ENCODE measurements around the gene ROBO1.
"Not testable (repeated sequence)": the region's sequence is repeated elsewhere in the genome, so short reads cannot be mapped to it uniquely, and the experiment has no call there.

Gene ROBO1

DNA sequence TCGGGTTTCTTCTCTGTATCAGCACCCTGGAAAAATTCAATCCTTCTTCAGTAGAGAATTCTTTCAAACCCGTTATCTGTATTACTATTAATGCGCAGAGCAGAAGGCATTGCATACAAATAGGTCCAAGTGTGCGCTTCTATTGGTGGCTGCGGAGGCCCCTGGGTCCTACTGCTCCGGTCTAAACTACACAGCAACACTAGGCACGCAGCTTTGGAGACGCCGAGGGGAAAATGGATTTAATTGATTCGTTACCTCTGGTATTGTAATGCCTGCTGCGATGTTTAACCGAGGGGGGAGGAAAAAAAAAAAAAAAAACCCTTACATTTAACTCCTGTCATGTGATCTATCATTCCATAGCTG lies at the start of gene ROBO1:
TSS of gene ROBO1 (minus strand) at position 94 of the 363 bp plus-strand sequence.
- DNase-seq (ENCODE audit: low spot score), result no peak

DNA sequence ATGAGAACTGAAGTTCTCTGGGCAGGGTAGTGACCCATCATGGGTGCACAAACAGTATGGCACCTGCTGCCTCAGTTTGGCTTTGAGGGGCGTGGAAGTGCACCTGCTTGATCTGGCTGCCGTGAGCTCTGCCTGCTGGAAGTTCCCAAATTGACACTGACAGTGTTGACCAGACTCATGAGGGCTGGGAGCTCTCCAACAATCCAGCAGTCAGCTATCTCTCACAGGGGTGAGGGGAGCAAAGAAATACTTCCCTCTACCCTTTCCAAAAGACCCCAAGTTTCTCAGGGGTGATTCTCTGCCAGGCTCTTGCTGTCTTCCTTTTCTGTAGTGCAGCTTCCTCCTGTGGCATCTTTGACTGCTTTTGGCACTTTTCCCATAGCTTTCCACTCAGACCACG lies 49.4 kb upstream of the ROBO1 start:
- DNase-seq (ENCODE audit: low spot score), result no peak

DNA sequence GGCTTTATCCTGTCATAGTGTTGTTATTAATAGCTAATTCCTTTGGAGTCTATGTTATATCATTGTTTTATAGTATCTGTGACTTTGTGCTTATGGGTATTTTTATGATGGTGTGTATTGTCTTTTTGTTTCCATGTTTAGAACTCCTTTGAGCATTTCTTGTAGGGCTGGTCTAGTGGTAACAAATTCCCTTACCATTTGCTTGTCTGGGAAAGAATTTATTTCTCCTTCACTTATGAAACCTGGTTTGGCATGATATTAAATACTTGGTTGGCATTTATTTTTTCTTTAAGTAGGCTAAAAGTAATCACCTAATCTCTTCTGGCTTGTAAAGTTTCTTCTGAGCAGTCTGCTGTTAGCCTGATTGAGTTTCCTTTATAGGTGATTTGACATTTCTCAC lies 47.7 kb upstream of the ROBO1 start:
- DNase-seq (ENCODE audit: low spot score), result no peak

DNA sequence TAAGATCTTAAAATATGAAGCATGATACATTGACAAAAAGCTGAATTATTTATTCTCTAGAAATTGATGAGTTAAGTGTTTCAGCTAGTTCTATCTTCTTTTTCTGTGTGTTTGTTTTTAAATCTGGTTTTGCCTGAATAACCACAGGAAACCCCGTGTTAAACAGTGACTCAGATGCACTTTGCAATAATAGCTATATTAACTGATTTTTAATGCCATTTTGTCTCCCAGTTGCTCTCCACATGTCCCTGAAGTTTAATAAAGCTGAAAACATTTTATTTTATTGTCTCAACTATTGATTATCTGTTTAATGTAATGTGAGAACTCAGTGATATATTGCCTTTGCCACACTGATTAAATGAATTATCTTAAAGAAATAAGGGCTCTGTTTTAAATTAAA lies 42.8 kb upstream of the ROBO1 start:
- no peak for DNase-seq (ENCODE audit: low spot score)

DNA sequence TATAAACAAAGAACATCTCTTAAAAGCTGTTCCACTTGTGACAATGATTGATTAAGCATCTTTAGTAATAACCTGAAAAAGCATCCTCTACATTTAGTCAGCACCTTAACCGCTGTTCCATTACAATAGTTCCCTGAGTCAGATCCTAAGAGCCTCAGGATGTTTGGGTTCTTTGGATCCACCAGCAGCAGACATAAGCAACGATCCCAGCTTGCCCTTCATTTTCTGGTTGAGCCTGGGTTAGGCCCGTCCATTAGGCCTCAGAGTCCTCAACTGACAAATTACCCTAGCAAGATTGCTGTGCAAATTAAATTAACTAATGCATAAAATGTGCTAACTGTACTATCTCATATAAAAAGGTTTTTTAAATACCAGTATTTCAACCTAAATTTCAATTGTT lies 42.3 kb upstream of the ROBO1 start:
- DNase-seq (ENCODE audit: low spot score), result no peak

DNA sequence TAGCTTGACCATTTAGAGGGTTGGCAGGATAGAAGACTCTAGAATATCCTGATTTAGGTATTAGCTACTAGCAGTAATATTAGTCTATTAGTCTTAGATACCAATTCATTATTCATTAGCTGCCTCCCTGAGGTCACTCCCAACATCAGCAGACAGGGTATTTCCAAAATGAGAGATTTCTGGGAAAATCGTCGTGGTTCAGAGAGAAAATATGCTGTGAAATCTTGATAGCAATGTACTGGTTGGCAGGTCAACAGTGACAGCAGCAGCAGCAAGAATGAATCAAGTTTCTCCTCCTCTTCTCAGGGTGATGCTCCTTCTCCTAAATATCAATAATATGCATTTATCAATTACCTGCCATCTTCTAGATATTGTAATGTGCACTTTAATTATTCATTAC lies 41.3 kb upstream of the ROBO1 start:
- DNase-seq (ENCODE audit: low spot score), result no peak

DNA sequence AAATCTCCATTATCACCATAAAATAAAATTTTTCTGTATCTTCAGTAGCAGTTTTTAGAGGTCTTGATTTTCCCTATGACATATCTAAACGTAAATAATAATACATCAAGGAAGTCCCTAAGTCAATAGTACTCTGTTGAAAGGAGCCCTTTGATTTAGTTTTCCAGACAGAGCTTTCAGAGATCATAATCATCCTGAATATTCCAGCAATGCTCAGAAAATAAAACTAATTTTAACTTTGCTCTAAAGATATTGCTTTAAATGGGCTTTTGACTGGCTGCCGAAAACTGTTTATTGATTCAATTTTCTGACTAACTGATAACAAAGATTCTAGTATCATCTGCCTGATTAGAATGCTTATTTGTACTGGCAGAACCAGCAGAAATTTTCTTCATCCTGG lies 40.7 kb upstream of the ROBO1 start:
- DNase-seq (ENCODE audit: low spot score), result no peak

DNA sequence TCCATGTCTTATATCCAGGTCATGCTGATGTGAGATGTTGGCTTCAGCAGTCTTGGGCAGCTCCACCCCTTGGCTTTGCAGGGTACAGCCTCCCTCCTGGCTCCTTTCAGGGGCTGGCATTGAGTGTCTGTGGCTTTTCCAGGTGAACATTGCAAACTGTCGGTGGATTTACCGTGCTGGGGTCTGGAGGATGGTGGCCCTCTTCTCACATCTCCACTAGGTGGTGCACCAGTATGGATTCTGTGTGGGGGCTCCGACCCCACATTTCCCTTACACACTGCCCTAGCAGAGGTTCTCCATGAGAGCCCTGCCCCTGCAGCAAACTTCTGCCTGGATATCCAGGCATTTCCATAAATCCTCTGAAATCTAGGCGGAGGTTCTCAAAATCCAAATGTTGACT lies 22.4 kb upstream of the ROBO1 start:
- not testable (repeated sequence) for DNase-seq (ENCODE audit: low spot score)

DNA sequence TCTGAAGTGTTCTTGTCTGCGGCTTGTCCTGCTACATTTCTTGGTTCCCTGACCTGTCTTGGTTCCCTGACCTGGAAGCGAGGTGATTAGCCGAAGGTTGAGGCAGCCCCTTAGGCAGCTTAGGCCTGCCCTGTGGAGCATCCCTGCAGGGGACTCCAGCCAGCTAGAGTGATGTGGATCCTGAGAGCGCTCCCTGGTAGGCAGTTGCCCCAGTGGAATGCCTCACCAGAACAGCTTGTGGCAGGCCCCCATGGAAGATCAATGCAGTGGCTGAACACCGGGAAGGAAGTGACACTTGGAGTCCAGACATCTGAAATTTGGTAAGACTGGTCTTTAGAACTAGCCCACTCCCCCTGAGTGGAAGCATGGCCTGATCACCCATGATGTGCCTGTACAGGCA lies 5.5 kb upstream of the ROBO1 start:
- no peak for DNase-seq (ENCODE audit: low spot score)

DNA sequence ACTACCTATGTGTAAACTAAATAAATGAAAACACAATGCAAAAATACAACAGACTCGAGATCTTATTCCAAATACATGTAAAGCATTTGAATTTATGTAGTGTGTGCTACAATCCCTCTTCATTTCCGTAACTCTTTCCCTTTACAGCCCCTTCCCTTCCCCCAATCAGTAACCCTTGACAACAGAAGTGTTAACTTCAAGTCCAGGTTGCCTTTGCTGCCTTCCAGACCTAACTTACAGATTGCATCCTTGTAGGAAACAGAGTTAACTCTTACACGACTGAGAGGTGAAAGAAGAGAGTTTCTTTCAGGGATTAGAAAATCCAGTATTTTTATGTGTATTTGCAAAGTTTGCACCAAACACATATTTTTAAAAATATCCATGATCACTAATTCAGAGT lies 1.4 kb upstream of the ROBO1 start:
- DNase-seq (ENCODE audit: low spot score), result no peak

DNA sequence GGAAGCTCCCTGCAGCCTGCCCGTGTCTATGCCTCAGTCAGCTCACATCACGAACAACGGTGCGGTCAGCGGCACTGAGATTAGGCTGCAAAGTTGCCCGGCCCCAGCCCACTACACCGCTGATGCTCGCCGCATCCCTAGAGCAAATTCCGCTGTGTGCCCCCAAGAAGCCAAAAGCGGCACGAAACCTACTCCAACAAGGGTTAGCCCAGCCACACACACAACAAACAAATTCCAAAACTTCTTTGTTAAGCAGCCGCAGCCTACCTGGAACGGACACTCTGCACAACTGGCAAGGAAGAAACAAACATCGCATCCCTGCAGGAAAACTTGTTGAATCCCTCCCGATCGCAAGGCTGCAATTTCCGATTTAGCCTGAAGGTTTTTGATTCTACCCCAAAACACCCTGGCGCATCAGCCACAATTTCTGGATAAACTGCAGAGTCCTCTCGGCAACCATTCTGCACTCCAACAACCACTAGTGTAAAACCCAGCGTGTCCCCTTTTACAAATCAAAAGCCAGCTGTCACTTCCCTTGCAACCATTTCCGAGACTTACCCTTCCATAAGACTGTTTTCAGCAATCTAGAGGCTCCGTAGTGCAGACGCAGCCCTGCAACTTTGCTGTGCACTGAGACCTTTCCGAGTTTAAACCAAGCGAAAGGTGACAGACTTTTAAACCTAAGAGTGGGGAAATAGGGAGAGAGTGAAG lies 449 bp downstream of the ROBO1 start:
- DNase-seq (ENCODE audit: low spot score), result no peak

DNA sequence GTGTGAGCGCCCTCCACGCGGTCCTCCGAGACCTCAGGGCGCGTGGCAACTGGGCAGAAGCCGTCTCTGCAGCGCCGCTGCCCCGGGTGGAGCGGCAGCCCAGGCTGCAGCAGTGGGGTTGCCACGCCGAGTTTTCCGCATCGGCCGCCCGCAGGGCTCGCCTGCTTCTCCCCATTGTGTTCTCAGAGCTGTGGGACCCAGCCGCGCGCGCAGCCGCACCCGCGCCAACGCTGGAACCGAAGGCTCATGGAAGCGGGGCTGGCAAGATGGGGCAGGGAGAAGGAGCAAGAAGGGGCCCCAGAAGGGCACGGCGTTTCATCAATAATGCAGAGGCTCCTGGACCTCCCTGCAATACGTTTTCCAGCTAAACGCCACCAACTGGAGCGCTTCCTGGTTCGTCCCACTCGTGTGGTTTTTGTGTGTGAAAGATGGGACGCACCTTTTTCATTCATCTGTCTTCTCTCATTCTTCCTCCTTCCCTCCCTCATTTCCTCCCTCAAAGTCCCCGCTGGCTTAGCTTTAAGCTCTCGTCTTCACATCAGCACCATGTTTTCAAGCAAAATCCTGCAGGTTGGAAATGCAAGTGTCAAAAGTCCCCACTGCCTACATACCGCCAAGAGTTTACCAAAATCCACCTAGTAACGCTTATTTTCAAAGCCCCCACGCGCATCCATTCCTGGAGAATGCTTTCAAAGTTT lies 1.2 kb downstream of the ROBO1 start:
- DNase-seq (ENCODE audit: low spot score), result no peak

DNA sequence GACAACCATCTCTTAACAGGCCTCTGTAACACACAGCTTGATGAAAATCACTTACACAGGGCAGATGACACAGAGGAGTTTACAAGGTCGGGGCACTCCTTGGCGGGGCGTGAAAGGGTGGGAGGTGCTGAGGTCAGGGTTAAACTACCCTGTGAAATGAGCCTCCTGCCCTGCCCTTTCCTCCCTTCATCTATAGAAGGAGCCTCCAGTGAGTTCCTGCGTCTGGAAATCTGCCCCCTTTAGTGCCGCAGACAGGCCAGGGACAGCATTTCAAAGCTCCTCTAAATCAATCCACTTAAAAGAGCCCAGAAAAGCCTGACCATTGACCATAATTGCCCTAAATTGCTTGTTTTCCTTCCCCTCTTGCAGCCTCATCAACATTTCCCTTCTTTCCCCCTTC lies 1.9 kb downstream of the ROBO1 start:
- no peak for DNase-seq (ENCODE audit: low spot score)

DNA sequence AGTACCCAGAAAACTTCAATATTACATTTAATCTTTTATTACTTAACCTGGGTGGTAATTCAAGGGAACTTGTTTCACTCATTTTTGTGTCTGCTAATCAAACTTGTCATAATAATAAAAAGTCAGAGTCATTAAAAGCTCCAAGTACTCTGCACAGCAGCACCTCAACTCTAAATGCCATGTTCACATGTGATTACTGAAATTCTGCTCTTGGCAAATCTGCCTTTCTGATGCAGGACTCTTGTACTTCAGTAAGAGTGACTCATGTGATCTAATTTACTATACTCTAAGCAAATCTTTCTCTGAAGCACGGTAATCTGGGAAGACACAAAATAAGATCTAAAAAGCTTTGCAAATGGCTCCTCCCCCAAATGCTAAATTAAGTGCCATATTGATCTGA lies 6.4 kb downstream of the ROBO1 start:
- no peak for DNase-seq (ENCODE audit: low spot score)

DNA sequence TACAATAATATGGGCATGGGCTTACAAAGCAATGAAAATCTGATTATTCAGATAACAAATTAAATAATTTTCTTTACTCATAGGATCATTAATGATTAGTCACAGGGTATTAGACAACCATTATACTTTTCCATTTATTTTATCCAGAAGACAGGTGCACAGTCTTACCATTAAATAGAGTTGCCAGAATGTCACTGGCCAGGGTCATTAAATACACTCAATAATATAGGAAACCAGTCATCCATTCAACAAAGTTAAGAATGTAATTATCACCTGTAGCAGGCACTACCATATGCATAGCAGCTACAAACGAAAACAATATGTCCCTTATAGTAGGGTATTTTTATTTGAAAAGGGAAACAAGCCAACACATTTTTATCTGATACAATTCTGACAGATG lies 16.1 kb downstream of the ROBO1 start:
- DNase-seq (ENCODE audit: low spot score), result no peak

DNA sequence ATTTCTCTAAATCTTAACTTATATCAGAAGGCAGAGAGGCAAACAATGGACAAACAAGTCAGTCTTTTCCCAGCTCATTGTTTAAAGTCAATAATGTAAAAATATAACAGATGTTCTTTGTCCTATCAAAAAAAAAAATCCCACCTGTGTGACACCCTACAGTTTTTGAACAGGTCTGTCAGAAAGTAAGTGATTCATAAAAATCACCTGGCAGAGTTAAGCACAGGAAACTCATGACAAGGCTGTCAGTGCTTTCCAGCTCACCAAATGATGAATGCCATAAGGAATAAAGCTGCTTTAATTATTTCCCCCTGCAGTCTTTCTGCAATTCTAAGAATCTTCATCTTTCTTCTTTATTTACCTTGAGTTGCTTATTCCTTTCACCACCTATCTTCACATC lies 30.3 kb downstream of the ROBO1 start:
- DNase-seq (ENCODE audit: low spot score), result no peak

DNA sequence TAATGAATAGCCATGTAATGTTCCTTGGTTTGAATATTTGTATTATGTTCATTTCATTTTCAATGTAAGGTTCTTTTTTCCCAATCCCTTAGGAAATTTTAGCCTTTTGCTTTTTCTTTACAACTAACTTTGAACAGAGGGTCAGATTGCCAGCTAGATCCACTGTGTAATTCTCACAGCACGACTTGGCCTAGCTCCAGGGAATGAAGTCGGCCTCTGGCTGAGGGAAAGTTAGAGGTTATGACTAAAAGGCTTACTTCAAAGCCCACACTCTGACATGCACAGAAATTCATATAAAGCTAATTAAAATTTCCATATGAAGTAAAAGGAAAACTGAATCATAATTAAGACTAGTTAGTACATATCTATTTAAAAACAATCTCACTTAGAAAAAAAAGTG lies 38.7 kb downstream of the ROBO1 start:
- DNase-seq (ENCODE audit: low spot score), result no peak

DNA sequence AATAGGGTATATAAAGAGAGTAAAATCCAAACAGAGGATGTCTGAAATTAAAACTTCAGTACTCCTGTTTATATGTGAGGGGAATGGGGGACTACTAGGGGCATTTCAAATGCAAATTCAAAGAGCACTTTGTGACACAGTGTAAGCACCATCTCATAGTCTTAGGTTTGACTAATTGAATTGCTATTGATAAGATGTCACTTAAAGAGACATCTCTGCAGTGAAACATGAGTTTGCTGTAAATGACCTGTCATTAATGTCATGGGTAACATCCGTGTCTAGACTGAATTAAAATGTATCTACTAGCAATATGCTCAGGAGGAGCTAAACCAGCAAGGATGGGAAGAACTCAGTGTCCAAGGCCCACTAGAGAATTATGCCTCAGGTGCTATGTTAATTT lies 41.0 kb downstream of the ROBO1 start:
- no peak for DNase-seq (ENCODE audit: low spot score)

DNA sequence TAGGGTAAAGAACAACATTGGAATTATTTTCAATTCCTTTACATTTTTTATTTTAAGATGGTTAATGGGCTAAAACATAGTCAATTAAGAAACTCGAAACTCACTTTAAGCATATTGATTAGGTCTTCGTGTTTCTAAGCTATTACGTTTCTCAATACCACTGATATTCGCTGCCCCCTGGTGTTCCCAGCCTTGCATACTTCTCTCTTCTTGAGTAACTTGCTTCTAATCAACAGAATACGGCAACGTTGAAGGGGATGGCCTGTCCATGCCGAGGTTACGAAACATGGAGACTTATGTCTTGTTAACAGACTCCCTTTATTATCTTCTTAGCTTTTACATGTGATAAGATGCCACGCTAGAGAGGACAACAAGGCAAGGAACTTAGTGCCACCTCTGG lies 43.6 kb downstream of the ROBO1 start:
- DNase-seq (ENCODE audit: low spot score), result no peak

DNA sequence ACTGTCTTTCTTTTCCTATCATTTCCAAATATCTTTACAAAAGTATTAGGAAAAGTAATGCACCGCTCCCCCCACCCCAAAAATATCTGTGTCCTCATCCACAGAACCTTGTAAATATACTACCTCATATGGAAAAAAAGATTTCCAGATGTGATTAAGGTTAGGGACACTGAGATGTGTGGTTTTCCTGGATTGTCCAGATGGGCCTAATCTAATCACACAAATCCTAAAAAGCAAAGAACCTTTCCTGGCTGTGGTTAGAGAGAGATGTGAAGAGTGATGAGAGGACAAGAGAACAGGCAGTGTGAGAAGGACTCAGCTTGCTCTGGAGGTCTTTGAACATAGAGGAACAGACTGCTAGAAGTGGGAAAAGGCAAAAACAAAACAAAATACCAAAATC lies 77.7 kb downstream of the ROBO1 start:
- DNase-seq (ENCODE audit: low spot score), result no peak

DNA sequence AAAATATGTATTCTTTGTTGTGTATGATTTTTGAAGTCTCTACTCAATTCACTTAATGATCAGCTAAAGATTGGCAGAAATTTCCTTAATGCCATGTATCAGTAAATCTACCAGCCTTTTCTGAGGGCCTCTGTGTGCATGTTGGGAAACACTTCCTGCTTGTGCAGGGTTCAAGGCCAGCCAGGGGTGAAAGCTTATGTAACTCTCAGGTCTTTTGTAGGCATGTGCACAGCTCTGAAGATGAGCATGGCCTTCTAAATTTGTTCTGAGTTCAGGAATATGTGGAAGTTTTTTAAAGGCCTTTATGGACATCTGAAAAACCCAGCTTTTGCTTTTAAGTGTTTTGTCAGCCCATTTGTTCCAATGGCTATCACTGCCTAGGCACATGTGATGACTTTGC lies 82.7 kb downstream of the ROBO1 start:
- no peak for DNase-seq (ENCODE audit: low spot score)

DNA sequence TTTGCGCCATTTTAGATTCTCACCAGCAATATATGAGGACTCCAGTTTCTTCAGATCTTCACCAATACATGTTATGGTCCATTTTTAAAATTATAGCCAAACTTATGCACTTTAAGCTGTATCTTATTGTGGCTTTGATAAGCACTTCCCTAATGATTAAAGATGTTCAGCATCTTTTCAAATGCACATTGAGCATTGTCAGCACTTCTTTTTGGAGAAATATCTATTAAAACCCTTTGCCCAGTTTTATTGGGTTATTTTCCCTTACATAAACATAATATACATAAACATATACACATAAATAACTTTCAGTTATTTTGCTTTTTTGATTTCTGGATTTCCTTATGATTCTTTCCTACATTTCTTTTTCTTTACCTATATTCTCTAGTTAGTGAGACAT lies 83.8 kb downstream of the ROBO1 start:
- no peak for DNase-seq (ENCODE audit: low spot score)

DNA sequence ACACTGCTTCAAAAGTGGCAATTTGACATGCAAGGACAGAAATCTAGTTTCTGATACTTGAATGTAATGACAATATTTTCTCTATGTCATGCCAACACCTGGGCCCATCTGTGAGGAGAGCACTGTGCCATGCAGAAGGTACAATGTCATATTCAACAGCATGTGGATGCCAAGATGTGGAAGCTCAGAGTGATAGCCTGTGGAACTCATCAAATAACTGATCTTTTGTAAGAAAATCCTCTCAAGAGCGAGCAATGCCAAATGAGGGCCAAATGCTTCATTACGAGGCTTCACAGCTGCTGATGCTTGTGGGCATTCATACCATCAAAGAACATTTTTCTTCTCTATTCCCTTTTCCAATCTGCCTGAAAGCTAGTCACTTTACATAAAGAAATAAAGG lies 95.1 kb downstream of the ROBO1 start:
- no peak for DNase-seq (ENCODE audit: low spot score)

DNA sequence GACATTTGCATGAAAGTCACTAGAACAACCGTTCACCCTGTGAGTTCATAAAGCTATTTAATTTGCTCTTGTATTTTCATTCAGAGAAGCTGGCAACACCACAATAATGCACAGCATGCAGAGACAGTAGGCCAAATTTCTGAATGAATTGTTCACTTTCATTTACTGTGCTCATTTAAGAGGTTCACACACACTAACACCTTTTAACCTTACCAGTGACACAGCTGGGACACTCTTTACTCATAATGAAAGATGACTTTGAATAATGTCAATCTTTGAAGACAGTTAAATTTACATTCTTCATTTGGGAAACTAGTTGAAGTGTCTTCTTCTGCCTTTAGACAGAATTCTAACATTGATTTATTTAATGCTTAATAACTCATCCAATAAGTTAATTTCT lies 95.7 kb downstream of the ROBO1 start:
- DNase-seq (ENCODE audit: low spot score), result no peak
